ENCODE data around the gene GPC4.
"Not testable (repeated sequence)": the region's sequence is repeated elsewhere in the genome, so short reads cannot be mapped to it uniquely, and the experiment has no call there.

The GPC4 gene

DNA sequence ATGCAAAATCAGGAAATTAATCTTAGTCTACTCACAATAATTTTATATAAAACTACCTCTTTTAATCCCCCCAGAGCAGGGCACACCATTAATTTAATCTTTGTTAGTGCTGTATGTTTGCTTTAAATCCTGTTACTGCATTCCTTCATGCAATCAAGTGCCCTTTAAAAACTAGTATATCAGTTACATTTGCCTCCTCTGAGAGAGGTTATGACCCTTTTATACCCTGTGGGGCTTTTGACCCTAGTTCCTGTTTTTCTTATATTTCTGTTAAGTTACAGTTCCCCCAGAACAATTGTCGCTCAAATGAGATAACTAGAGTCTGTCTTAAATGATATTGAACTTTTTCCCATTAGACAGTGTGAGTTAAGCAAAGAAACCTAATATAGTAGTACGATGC, 46.2 kb downstream of the GPC4 start:
- DNase-seq (ENCODE audit: low read depth in 2 of 2): no peak

DNA sequence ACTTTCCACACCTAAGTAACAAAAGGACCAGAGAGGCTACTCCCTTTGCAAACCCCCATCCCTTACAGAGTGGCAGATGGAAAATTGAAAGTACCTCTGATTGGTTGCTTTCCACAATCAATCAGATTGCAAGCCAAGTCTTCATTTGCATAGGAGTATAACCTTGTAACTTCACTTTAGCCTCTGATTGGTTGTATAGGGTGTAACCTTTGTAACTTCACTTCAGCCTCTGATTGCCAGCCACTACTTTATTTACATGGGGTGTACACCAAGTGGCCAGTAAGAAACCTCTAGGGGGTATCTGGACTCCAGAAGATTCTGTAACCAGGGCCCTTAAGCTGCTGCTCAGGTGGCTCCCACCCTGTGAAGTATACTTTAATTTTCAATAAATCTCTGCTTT, 48.6 kb downstream of the GPC4 start:
- no peak for DNase-seq (ENCODE audit: low read depth in 2 of 2)

DNA sequence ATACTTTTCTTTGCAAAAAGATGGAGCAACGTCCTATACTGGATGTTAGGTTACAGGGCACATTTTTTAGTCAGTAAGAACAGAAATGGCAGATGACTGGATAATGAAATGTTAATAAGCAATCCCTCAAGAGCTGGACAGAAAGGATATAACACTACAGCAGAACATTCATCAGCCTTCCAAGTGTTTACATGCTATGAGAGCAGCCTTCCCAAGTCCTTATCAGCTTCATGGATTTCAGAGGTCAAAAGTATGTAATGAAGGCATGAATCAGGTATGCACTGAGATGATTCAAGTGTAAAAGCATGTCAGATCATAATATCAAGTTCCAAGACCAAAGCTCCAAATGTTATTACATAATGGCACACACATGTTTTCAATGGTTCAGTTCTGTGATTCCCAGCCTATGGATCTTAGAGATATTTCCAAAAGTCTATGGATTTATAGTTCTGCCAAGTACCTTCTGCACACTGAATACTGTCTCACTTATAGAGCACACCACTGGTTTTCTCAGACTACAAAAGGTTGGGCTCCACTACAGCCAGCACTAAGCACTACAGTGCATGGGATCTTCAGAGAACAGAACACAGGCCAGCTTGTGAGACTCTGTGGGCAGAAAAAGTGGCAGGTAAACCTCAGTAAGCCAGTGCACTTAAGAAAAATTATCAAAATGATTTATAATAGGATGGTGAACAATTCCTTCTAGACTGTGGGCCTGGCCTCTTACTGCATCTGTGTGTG, 49.2 kb downstream of the GPC4 start:
- DNase-seq (ENCODE audit: low read depth in 2 of 2): no peak

GRCh38 chrX:133364865-133365264, 50.4 kb downstream of the GPC4 start:
- DNase-seq (ENCODE audit: low read depth in 2 of 2): no peak

DNA sequence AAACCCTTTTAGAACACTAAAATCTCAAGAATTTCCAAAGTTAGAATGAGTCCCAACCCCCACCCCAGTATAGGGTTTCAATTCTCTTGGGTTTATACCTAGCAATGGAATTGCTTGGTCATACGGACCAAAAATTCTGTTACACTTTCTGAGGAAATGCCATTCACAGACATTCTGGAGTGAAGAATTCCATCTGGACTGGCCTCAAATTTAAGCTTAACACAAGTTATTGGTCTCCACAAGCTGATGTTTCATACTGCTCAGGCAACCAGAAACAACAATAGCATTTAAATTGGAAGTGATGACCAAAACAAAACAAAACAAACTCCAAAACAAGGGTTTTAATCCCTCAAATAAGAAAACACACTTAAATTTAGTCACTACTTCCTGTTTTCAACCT, 51.1 kb downstream of the GPC4 start:
- DNase-seq (ENCODE audit: low read depth in 2 of 2): no peak

DNA sequence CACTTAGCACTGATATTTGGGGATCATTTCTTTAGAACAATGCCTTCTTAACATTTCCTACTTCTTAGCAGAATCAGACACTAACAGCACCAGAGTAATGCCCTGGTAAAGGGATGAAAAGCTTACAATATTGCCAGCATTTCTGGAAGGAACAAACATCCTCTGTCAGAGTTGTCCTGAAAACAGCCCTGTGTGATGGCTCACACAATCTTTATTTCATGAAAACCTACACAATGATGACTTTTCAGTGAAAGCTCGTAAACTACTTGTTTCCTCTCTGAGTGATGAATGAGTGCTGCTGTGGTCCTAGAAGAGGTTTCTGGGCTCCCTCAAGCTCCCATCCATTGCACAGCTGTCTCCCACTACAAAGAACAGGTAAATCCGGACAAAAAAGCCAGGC, 52.8 kb downstream of the GPC4 start:
- no peak for DNase-seq (ENCODE audit: low read depth in 2 of 2)

GRCh38 chrX:133359466-133359865, 55.8 kb downstream of the GPC4 start:
- DNase-seq (ENCODE audit: low read depth in 2 of 2): no peak

DNA sequence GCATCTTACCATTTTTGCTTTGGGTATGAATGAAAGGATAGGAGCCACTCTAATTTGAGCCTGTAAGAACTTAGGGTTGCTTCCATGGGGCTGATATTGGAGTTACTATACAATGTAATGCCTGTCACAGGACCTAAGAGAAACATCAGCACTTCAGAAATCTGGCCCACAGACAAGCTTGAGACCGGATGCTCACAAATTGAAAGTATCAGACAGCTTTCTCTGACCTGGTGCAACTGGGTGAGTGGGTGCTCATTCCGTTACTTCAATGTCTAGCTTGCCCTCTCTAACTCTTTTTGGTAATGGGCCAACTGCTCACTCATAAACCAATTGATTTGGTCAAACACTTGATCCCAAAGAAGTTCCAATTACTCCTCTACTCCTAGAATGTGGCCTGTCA, 62.1 kb downstream of the GPC4 start:
- DNase-seq (ENCODE audit: low read depth in 2 of 2): no peak

GRCh38 chrX:133350751-133351150, 64.5 kb downstream of the GPC4 start:
- no peak for DNase-seq (ENCODE audit: low read depth in 2 of 2)

- no peak for DNase-seq (ENCODE audit: low read depth in 2 of 2)
These were observed 69.3 kb downstream of the GPC4 start for GRCh38 chrX:133346026-133346425.

DNA sequence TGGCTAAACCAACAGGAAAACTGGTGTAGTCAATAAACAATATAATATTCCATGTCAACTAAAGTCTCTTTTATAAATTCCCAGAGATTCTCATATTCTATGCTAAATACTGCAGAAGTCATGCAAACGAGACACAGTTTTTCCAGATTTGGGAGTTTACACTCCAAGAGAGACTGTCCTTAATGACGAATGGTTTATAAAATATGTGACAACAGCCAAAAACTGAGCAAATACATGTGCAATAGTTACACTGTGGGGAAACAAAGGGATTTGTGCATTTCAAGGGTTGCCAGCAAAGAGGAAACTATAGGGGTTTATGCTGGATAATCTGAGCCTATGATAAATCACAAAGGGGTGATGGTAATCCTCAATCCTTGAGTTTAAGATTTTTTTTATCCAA, 75.7 kb downstream of the GPC4 start:
- DNase-seq (ENCODE audit: low read depth in 2 of 2): no peak

DNA sequence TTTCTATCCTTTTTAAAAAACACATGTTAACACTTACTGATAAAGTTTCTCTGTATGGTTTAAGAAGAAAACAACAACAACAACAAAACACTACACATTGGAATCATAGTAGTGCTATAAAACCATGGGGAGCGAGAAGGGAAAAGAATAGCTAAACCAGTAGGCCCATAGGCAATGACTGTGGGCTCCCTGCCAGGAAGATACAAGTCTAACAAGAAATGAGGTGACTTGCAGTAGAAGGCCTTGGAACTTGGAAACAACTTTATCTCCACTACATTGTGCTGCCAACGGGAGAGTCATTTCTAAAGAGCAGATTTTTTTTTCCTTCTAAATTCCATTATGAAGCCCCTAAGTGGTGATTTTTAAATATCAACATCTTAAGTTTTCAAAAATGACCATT, 78.0 kb downstream of the GPC4 start:
- no peak for DNase-seq (ENCODE audit: low read depth in 2 of 2)

DNA sequence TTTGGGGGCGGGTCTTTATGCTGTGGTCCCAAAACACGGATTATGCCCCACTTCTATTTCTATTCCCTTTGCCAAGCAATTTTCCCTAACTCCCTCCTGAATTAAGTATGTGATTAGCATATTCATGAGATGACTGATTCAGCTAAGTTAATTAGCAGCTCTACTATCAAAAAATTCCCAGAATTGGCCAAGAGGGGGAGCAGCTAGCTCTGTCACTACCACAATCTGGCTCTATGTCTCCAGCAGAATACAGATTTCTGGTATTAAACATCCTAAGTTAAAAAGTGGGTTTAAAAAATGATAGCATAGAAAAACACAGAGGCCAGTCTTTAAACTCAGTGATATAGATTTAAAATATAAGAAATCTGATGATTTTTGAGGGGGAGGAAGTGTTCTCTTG, 80.3 kb downstream of the GPC4 start:
- DNase-seq (ENCODE audit: low read depth in 2 of 2): no peak

DNA sequence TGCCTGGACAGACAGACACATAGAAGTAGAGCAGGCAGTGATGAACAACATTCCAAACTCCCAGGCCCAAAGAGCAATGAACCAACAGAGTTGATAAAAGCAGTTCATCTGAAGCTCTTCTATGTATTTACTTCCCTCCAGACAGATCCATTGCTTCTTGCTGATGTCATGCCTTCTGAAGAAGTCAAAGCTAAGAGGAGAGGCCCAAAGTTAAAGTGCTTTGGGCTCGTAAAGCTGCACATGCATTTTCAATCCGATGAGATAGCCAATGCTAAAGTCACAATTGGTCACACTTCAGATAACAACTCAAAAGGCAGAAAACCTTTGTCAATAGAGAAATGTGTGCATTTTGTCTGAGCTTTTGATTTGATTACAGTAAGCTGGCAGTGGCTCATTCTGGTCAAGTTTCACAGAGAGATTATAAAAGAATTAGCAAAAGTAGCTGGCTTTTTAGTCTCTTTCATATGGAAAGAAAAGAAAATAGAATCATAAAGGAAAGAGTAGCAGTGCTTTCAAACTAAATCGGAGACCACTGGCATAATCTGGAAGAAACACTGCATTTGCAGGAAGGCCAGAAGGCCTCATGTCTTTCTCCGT, 82.0 kb downstream of the GPC4 start:
- DNase-seq (ENCODE audit: low read depth in 2 of 2): no peak

- no peak for DNase-seq (ENCODE audit: low read depth in 2 of 2)
These were observed 82.6 kb downstream of the GPC4 start for GRCh38 chrX:133332737-133333136.

DNA sequence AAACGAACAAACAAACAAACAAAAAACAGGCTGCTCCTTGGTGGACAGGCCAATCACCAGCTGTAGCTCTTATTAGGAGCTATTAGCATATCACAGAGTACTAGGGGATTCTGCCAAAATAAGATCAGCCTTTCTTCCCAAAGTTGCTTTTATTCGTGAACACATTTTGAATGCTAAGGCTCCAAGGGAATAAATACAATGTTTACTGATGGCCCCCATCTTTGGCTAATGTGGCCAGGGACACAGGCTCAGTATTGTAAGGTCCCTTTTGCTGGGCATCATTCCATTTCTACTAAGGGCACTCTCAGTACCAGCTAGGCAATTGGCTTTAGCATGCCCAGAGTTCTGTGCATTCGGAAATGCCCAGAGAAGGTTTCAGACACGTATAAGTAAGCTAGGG, 84.3 kb downstream of the GPC4 start:
- no peak for DNase-seq (ENCODE audit: low read depth in 2 of 2)

- DNase-seq (ENCODE audit: low read depth in 2 of 2): no peak
These were observed 89.9 kb downstream of the GPC4 start for GRCh38 chrX:133325422-133325821.

- no peak for DNase-seq (ENCODE audit: low read depth in 2 of 2)
These were observed 91.9 kb downstream of the GPC4 start for GRCh38 chrX:133323431-133323830.

- DNase-seq (ENCODE audit: low read depth in 2 of 2): not testable (repeated sequence)
These were observed 93.0 kb downstream of the GPC4 start for GRCh38 chrX:133322269-133322668.

- no peak for DNase-seq (ENCODE audit: low read depth in 2 of 2)
These were observed 93.8 kb downstream of the GPC4 start for GRCh38 chrX:133321451-133321850.

DNA sequence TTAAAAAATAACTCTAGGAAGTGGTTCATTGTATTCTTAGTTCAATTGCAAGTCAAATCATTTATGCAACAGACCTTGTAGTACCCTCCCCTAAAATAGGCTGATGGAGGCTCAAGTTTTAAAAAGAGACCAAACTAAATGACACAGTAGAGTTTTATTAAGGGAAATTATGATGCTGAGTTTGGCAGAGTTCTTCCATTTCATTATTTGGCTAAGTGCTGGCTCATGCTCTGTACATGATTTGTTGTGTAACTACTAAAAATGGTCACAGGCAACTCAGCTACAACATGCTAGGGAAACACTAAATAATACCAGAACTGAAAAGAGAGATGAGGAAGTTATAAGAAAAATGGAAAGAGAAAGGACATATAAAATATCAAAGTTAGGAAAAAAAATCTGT, 101.0 kb downstream of the GPC4 start:
- no peak for DNase-seq (ENCODE audit: low read depth in 2 of 2)

DNA sequence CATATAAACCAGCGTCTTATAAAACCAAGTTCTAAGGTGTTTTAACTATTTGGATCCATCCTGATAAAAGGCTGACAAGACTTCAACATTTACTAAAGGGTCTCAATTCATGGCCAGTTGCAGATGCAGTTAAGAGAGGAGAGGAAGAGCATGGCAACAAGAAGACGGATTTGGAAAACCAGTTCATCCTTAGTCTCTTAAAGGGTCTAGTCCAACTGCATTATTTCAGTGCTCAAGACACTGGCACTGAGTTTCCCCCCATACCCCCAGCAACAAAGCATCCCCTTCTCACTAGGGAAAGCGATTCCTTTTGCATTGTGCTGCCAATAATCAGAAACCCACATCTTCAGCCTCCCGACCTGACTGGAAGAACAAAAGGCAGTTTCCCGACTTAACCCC, 106.8 kb downstream of the GPC4 start:
- DNase-seq (ENCODE audit: low read depth in 2 of 2): no peak

DNA sequence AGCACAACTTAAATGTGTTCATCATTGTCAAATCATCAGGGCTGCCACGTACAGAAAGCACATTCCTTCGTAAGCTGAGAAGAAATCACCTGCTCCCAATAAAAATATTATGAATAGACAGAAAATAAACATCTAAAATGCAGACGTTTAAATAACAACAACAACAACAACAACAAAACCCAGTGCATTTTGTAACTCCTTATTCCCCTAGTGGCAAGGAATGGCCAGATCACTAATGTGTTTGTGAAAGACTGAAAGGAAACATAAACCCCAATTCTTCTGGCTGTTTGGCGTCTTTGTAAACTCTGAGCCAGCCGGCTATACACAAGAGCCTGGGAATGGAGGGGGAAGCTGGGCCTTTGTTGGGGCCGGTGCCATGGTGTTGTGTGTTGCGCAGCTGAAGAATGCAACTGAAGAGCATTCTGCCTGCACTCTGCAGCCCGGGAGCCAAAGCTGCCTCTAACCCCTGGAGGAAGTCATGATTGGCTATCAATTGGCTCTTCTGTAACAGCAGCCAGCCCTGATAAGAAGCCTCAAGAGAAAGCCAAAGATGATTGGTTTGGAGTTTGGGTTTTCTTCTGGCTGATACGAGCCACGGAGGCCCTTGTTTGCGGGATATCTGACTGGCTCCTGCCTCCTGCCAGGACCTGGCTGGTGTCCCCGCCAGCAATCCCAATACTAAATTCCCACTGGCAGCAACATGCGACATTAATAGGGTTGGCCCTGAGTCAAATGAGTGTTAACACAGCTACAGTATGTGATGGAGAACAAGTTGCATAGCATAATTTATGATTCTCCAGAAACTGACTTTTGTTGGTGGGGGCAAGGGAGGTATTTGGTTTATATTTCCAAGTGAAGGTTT, 107.4 kb downstream of the GPC4 start:
- no peak for DNase-seq (ENCODE audit: low read depth in 2 of 2)
